IMR-90 (cell line): ENCODE measurements around the gene PAM16. TPM values are rescaled to one million over a fixed set of nuclear protein-coding genes. Genes with fewer than 3 reads are reported as not detected.

Source experiments
- ATAC-seq: fragments of 200-7000 bp; cut with Tn5 transposase; 2 replicates; pipeline ENCODE4 v1.9.1; 2020; ENCODE audit warnings: low read depth, mild to moderate bottlenecking, moderate library complexity
- BruUV-seq: library from RNA; stranded (reverse); fragments of 400-500 nt; replicated peaks from 2 replicates; lab custom pipeline; 2021; lab: Mats Ljungman, UMichigan
- CTCF ChIA-PET: fragments of 300-600 bp; formaldehyde crosslinking; extraction: SDS; loops from one replicate; lab custom pipeline; 2021; ENCODE audit warnings: antibody characterized with exemption; lab: Yijun Ruan, JAX
- POLR2A ChIA-PET: fragments of 300-600 bp; sonication (Branson Sonifier 250); formaldehyde crosslinking; loops from one replicate; lab custom pipeline; 2022; ENCODE audit warnings: antibody characterized with exemption; ENCODE audit not compliant: unreplicated experiment; lab: Charles Lee
- DNase-seq: peaks from one replicate; pipeline ENCODE4 v3.0.0; 2013
- H2AFZ ChIP-seq: replicated peaks from 2 replicates; pipeline ENCODE3; 2013; ENCODE audit warnings: low read length, mild to moderate bottlenecking; ENCODE audit not compliant: poor library complexity
- H2AK5ac ChIP-seq: 2 replicates; pipeline ENCODE4 v1.6.1; 2013; ENCODE audit warnings: low read depth, low read length, inconsistent platforms
- H2AK9ac ChIP-seq: replicated peaks from 2 replicates; pipeline ENCODE3; 2013; ENCODE audit warnings: mild to moderate bottlenecking, low read depth, low read length, moderate library complexity; ENCODE audit not compliant: poor library complexity
- H2BK120ac ChIP-seq: 2 replicates; pipeline ENCODE4 v1.6.1; 2013; ENCODE audit warnings: low read depth, low read length, inconsistent platforms
- H2BK15ac ChIP-seq: 3 replicates; pipeline ENCODE4 v1.6.1; 2013; ENCODE audit warnings: low read depth, low read length, inconsistent platforms
- H2BK20ac ChIP-seq: 2 replicates; pipeline ENCODE4 v1.6.1; 2013; ENCODE audit warnings: low read depth, mild to moderate bottlenecking, inconsistent platforms, low read length, moderate library complexity
- H2BK5ac ChIP-seq: 2 replicates; pipeline ENCODE4 v1.6.1; 2013; ENCODE audit warnings: mild to moderate bottlenecking, low read depth, low read length, inconsistent platforms; ENCODE audit not compliant: poor library complexity, severe bottlenecking
- H3K14ac ChIP-seq: replicated peaks from 2 replicates; pipeline ENCODE4 v1.6.1; 2013; ENCODE audit warnings: low read depth, low read length, inconsistent platforms
- H3K18ac ChIP-seq: 2 replicates; pipeline ENCODE4 v1.6.1; 2013; ENCODE audit warnings: low read depth, low read length, control low read depth
- H3K23ac ChIP-seq: 2 replicates; pipeline ENCODE4 v1.6.1; 2013; ENCODE audit warnings: low read depth, low read length, inconsistent platforms
- H3K27ac ChIP-seq: 2 replicates; pipeline ENCODE4 v1.5.1; 2013; ENCODE audit warnings: mild to moderate bottlenecking, control low read depth, low read length; ENCODE audit not compliant: insufficient read depth
- H3K27me3 ChIP-seq: 2 replicates; pipeline ENCODE4 v1.6.1; 2013; ENCODE audit warnings: low read length; ENCODE audit not compliant: control insufficient read depth, insufficient read depth
- H3K36me3 ChIP-seq: 2 replicates; pipeline ENCODE4 v1.6.1; 2013; ENCODE audit warnings: low read length, mixed read lengths; ENCODE audit not compliant: control insufficient read depth, insufficient read depth
- H3K4ac ChIP-seq: 2 replicates; pipeline ENCODE4 v1.6.1; 2013; ENCODE audit warnings: low read depth, low read length, inconsistent platforms
- H3K4me1 ChIP-seq: 2 replicates; pipeline ENCODE4 v1.6.1; 2013; ENCODE audit warnings: low read length, mixed read lengths; ENCODE audit not compliant: control insufficient read depth, insufficient read depth
- H3K4me2 ChIP-seq: 2 replicates; pipeline ENCODE4 v1.6.1; 2013; ENCODE audit warnings: low read depth, mild to moderate bottlenecking, control low read depth, low read length, moderate library complexity
- H3K4me3 ChIP-seq: 2 replicates; pipeline ENCODE4 v1.5.1; 2013; ENCODE audit warnings: low read depth, mild to moderate bottlenecking, control low read depth, low read length, moderate library complexity; ENCODE audit not compliant: insufficient read depth
- H3K56ac ChIP-seq: 2 replicates; pipeline ENCODE4 v1.6.1; 2013; ENCODE audit warnings: low read length, inconsistent platforms; ENCODE audit not compliant: insufficient read depth; ENCODE audit errors: extremely low read depth
- H3K79me1 ChIP-seq, 2 experiments: 2 replicates each; pipeline ENCODE4 v1.6.1; 2013; ENCODE audit warnings: low read length in 2 of 2, inconsistent platforms in 1 of 2, low read depth in 1 of 2
- H3K9ac ChIP-seq: 2 replicates; pipeline ENCODE4 v1.6.1; 2013; ENCODE audit warnings: low read depth, low read length, control low read depth
- H3K9me1 ChIP-seq: 2 replicates; pipeline ENCODE4 v1.6.1; 2013; ENCODE audit warnings: low read length, inconsistent platforms; ENCODE audit not compliant: insufficient read depth
- H3K9me3 ChIP-seq: 2 replicates; pipeline ENCODE4 v1.6.1; 2013; ENCODE audit warnings: low read length; ENCODE audit not compliant: control insufficient read depth, insufficient read depth
- H4K20me1 ChIP-seq: 2 replicates; pipeline ENCODE4 v1.6.1; 2013; ENCODE audit warnings: low read length, inconsistent platforms; ENCODE audit not compliant: insufficient read depth
- H4K5ac ChIP-seq: 2 replicates; pipeline ENCODE4 v1.6.1; 2013; ENCODE audit warnings: mild to moderate bottlenecking, low read depth, low read length, control low read depth
- H4K8ac ChIP-seq, 2 experiments: 2 replicates each; pipeline ENCODE4 v1.6.1; 2013; ENCODE audit warnings: low read depth in 2 of 2, low read length in 2 of 2, control low read depth in 1 of 2, inconsistent platforms in 1 of 2
- H4K91ac ChIP-seq: 2 replicates; pipeline ENCODE4 v1.6.1; 2013; ENCODE audit warnings: low read depth, low read length, inconsistent platforms; ENCODE audit not compliant: insufficient read depth
- BHLHE40 ChIP-seq: fragments of 150-350 bp; IDR thresholded peaks from 2 replicates; pipeline ENCODE4 v1.6.1; 2016; ENCODE audit warnings: mild to moderate bottlenecking, low read depth, low read length
- NFE2L2 ChIP-seq: fragments of 150-350 bp; IDR thresholded peaks from 2 replicates; pipeline ENCODE4 v1.6.1; 2016; ENCODE audit warnings: low read depth, mild to moderate bottlenecking, low read length
- POLR2A ChIP-seq: IDR thresholded peaks from 2 replicates; pipeline ENCODE4 v1.6.1; 2012; ENCODE audit warnings: mild to moderate bottlenecking, low read depth, low read length
- WGBS, 2 experiments: methylation state at CpG; one replicate each; pipeline versions ENCODE4 v1.1.5 to v1.1.7; 2013; ENCODE audit warnings: missing lambda C conversion rate in 2 of 2; ENCODE audit not compliant: insufficient read length in 1 of 2; ENCODE audit errors: extremely low coverage in 2 of 2; 5-methylcytosine and 5-hydroxymethylcytosine counted together
- dilution Hi-C: fragments of 300-500 bp; cut with HindIII; formaldehyde crosslinking; loops from one replicate; pipeline ENCODE4 v1.14.3; 2018; ENCODE audit warnings: low sequenced_read_pairs; ENCODE audit not compliant: unreplicated experiment
- in situ Hi-C: fragments of 300-500 bp; cut with MboI; formaldehyde crosslinking; loops from 3 replicates; pipeline ENCODE4 v1.14.3; 2019; ENCODE audit warnings: low sequenced_read_pairs, inconsistent platforms, mixed read lengths
- intact Hi-C: fragments of 100-400 bp; cut with micrococcal nuclease; formaldehyde crosslinking; loops from 2 replicates; pipeline ENCODE4 v1.10.0; 2022
- polyA plus RNA-seq, 3 experiments: library from polyadenylated mRNA; depleted of rRNA; stranded (reverse); fragments of >200 nt; gene quantifications; 2 replicates each; pipeline ENCODE4 v1.2.3, GENCODE V29; 2012; ENCODE audit warnings: low replicate concordance in 1 of 3
- total RNA-seq: library from RNA; depleted of rRNA; stranded (reverse); fragments of >200 nt; gene quantifications from 2 replicates; pipeline ENCODE4 v1.2.3, GENCODE V29; 2012

Gene PAM16
- total and polyA plus RNA-seq, 2 of the 4 experiments (the other 2 are of a cell fraction) = 17.9 to 48.4 TPM

- no peak overlapping the region for H3K9ac ChIP-seq
- no TSS peak for BruUV-seq
- dilution Hi-C loops (no loop called here), intact Hi-C loops (no loop called here), in situ Hi-C loops (no loop called here)
- no peak overlapping the region for H2AFZ ChIP-seq
- peaks cover 23% of the 10 kb centered on the region for H3K9me1 ChIP-seq
- no peak overlapping the region for H3K18ac ChIP-seq
- 0 out of 2 replicates have a peak overlapping the region, but pooled peaks have one; percentile 11 for H3K4ac ChIP-seq
- H4K91ac ChIP-seq = peak overlapping the region; percentile 6; the same call in 1 of the 2 replicates
- no peak overlapping the region for H2BK15ac ChIP-seq
- peaks cover 70% of the 10 kb centered on the region for H4K20me1 ChIP-seq
- TF ChIP-seq NFE2L2 (no peak), POLR2A (peak; percentile 18; the same call in 1 of the 2 replicates), BHLHE40 (no peak)
- no peak overlapping the region for H2BK20ac ChIP-seq
- ATAC-seq (peak; percentile 1; the same call in 1 of the 2 replicates), DNase-seq (no peak)
- H2BK120ac ChIP-seq = no peak overlapping the region
- no peak overlapping the region for H3K27ac ChIP-seq
- peak overlapping the region; percentile 72 for H2AK9ac ChIP-seq
- no peak overlapping the region for H3K4me3 ChIP-seq
- no peak overlapping the region for H2AK5ac ChIP-seq
- no peak overlapping the region for H4K5ac ChIP-seq
- H3K27me3 ChIP-seq = no peaks in the 10 kb centered on the region
- no peak overlapping the region for H3K23ac ChIP-seq
- H3K4me1 ChIP-seq = peaks cover 33% of the 10 kb centered on the region
- no peak overlapping the region for H2BK5ac ChIP-seq
- H3K14ac ChIP-seq = no peak overlapping the region
- no peaks in the 10 kb centered on the region for H3K9me3 ChIP-seq
- H3K56ac ChIP-seq = no peak overlapping the region
- H3K4me2 ChIP-seq = no peak overlapping the region
- POLR2A ChIA-PET = no interaction called here
- CTCF ChIA-PET = interaction anchor here (0.6 to 2.4 kb wide), 2 partner anchors 17 to 53 kb away, joined by 3 to 7 read pairs; no protein-coding TSS in a partner anchor
- no peak overlapping the region for H4K8ac ChIP-seq
- 80% methylated on average over 5 of the region's 20 CpGs; no CpG with 5 or more reads in 1 of the 2 experiments for WGBS, 2 experiments
- peaks cover 0 to 84% of the 10 kb centered on the region in 2 experiments; a peak in 2 of 4 replicates for H3K79me1 ChIP-seq
- peaks cover 35% of the 10 kb centered on the region for H3K36me3 ChIP-seq
These were observed 34.1 kb upstream of the PAM16 start for GRCh38 chr16:4385066-4385788.
